Measurements from ENCODE around the gene FBXL7.

GRCh38 chr5:15727375-15727774 is 227.4 kb downstream of the FBXL7 start:
- no peak for TF ChIP-seq CTCF (IDR thresholded peaks at IDR 0.05; ENCODE audit: insufficient read depth, low read length, poor library complexity, severe bottlenecking)
- TF ChIP-seq EZH2phosphoT487 (conservative IDR thresholded peaks at IDR 0.05; ENCODE audit: low read length) = no peak
